HCT116 (cell line): ENCODE measurements around the gene BICRAL. TPM values are rescaled to one million over a fixed set of nuclear protein-coding genes. Genes with fewer than 3 reads are reported as not detected.
"Not testable (repeated sequence)": the region's sequence is repeated elsewhere in the genome, so short reads cannot be mapped to it uniquely, and the experiment has no call there.

Experiments used
- ATAC-seq: fragments of 200-7000 bp; cut with Tn5 transposase; 2 replicates; pipeline ENCODE4 v1.9.1; 2020; ENCODE audit warnings: mild to moderate bottlenecking, moderate library complexity
- BruUV-seq: library from RNA; stranded (reverse); fragments of 400-500 nt; replicated peaks from 2 replicates; lab custom pipeline; 2021; lab: Mats Ljungman, UMichigan
- CTCF ChIA-PET: fragments of 300-600 bp; sonication (Branson Sonifier 250); formaldehyde crosslinking; loops from one replicate; lab custom pipeline; 2021; ENCODE audit warnings: antibody characterized with exemption; lab: Charles Lee
- POLR2A ChIA-PET: fragments of 300-600, 350-600 bp; sonication (Branson Sonifier 250); formaldehyde crosslinking; loops from one replicate; lab custom pipeline; 2021; ENCODE audit warnings: antibody characterized with exemption; lab: Charles Lee
- RAD21 ChIA-PET, 2 experiments: fragments of 300-600 bp; sonication (Branson Sonifier 250); formaldehyde crosslinking; loops; one replicate each; lab custom pipeline; 2023; ENCODE audit warnings: low total read pairs in 2 of 2; ENCODE audit not compliant: uncharacterized antibody in 2 of 2, unreplicated experiment in 2 of 2, low non-redundant PET in 1 of 2; lab: Charles Lee
- DNase-seq: peaks from one replicate; pipeline ENCODE4 v3.0.0-alpha.2; 2010; ENCODE audit warnings: low read depth, low spot score
- H2AFZ ChIP-seq: fragments of 200-600 bp; shearing (Covaris generic), sonication (generic); 2 replicates; pipeline ENCODE4 v1.6.1; 2017; ENCODE audit warnings: low read depth, mixed run types, mixed read lengths, antibody characterized with exemption, low read length; ENCODE audit not compliant: poor library complexity, severe bottlenecking
- H3K27ac ChIP-seq: 2 replicates; pipeline ENCODE4 v1.5.1; 2012; ENCODE audit warnings: low read depth, low read length
- H3K27me3 ChIP-seq: fragments of 200-600 bp; sonication (generic); 2 replicates; pipeline ENCODE4 v1.6.1; 2016; ENCODE audit warnings: mixed run types, low read length, mixed read lengths; ENCODE audit not compliant: insufficient read depth
- H3K36me3 ChIP-seq, 2 experiments: fragments of 200-500 bp in 1 of 2; fragments of 200-600 bp in 1 of 2; sonication (Bioruptor generic) in 1 of 2; sonication (generic) in 1 of 2; 2 replicates each; pipeline versions ENCODE4 v1.5.1 to v1.6.1; 2014 to 2016; ENCODE audit warnings: low read length in 2 of 2, inconsistent platforms in 1 of 2, mixed read lengths in 1 of 2, mixed run types in 1 of 2; ENCODE audit not compliant: insufficient read depth in 2 of 2, control insufficient read depth in 1 of 2
- H3K4me1 ChIP-seq, 2 experiments: fragments of 200-600 bp in 1 of 2; sonication (generic) in 1 of 2; 2 replicates each; pipeline versions ENCODE4 v1.5.1 to v1.6.1; 2012 to 2017; ENCODE audit warnings: low read length in 2 of 2, inconsistent platforms in 1 of 2, mild to moderate bottlenecking in 1 of 2, mixed read lengths in 1 of 2, mixed run types in 1 of 2, moderate library complexity in 1 of 2; ENCODE audit not compliant: insufficient read depth in 2 of 2, control insufficient read depth in 1 of 2
- H3K4me2 ChIP-seq: fragments of 200-600 bp; sonication (generic); 2 replicates; pipeline ENCODE4 v1.6.1; 2017; ENCODE audit warnings: mixed run types, low read length, mixed read lengths
- H3K4me3 ChIP-seq, 2 experiments: fragments of 200-600 bp in 1 of 2; sonication (generic) in 1 of 2; replicated peaks in 1 of 2; 2 replicates each; pipeline ENCODE4 v1.5.1; 2011 to 2016; ENCODE audit warnings: low read length in 2 of 2, control low read depth in 1 of 2, low read depth in 1 of 2, mild to moderate bottlenecking in 1 of 2, mixed read lengths in 1 of 2, mixed run types in 1 of 2
- H3K79me2 ChIP-seq: fragments of 200-600 bp; sonication (generic); 2 replicates; pipeline ENCODE4 v1.6.1; 2017; ENCODE audit warnings: mild to moderate bottlenecking, mixed run types, low read length, moderate library complexity, mixed read lengths; ENCODE audit not compliant: insufficient read depth
- H3K9ac ChIP-seq: fragments of 200-600 bp; sonication (generic); 2 replicates; pipeline ENCODE4 v1.6.1; 2016; ENCODE audit warnings: low read length, mixed read lengths
- H3K9me2 ChIP-seq: fragments of 200-600 bp; sonication (generic), shearing (Covaris generic); 2 replicates; pipeline ENCODE4 v1.6.1; 2017; ENCODE audit warnings: mixed run types, mild to moderate bottlenecking, moderate library complexity; ENCODE audit not compliant: insufficient read depth
- H3K9me3 ChIP-seq, 2 experiments: fragments of 200-500 bp in 1 of 2; fragments of 200-600 bp in 1 of 2; sonication (Bioruptor generic) in 1 of 2; sonication (generic) in 1 of 2; 2 replicates each; pipeline ENCODE4 v1.6.1; 2014 to 2017; ENCODE audit warnings: low read length in 2 of 2, mixed read lengths in 2 of 2, inconsistent platforms in 1 of 2, low read depth in 1 of 2, mild to moderate bottlenecking in 1 of 2, mixed run types in 1 of 2, moderate library complexity in 1 of 2; ENCODE audit not compliant: control insufficient read depth in 1 of 2, insufficient read depth in 1 of 2
- H4K20me1 ChIP-seq: fragments of 200-600 bp; sonication (generic), shearing (Covaris generic); 2 replicates; pipeline ENCODE4 v1.6.1; 2017; ENCODE audit warnings: mixed run types, mild to moderate bottlenecking, moderate library complexity; ENCODE audit not compliant: insufficient read depth
- CTCF ChIP-seq, 3 experiments: fragments of 200-600 bp in 1 of 3; sonication (generic) in 1 of 3; IDR thresholded peaks in 2 of 3; conservative IDR thresholded peaks in 1 of 3; 2 replicates each; pipeline ENCODE4 v1.5.1; 2012 to 2017; ENCODE audit warnings: low read depth in 2 of 3, low read length in 2 of 3, antibody characterized with exemption in 1 of 3, borderline replicate concordance in 1 of 3, control low read depth in 1 of 3, mild to moderate bottlenecking in 1 of 3, mixed read lengths in 1 of 3, mixed run types in 1 of 3, moderate library complexity in 1 of 3; ENCODE audit not compliant: insufficient read depth in 1 of 3
- ELF1 ChIP-seq: IDR thresholded peaks from 2 replicates; pipeline ENCODE4 v1.6.1; 2012; ENCODE audit warnings: low read depth, borderline replicate concordance
- MAX ChIP-seq: IDR thresholded peaks from 2 replicates; pipeline ENCODE4 v1.6.1; 2012
- RAD21 ChIP-seq: IDR thresholded peaks from 2 replicates; pipeline ENCODE4 v1.6.1; 2012; ENCODE audit warnings: low read depth, mild to moderate bottlenecking
- REST ChIP-seq: IDR thresholded peaks from 2 replicates; pipeline ENCODE4 v1.6.1; 2012; ENCODE audit warnings: low read depth
- SRF ChIP-seq: IDR thresholded peaks from 2 replicates; pipeline ENCODE4 v1.6.1; 2012; ENCODE audit warnings: low read depth
- TCF7L2 ChIP-seq: IDR thresholded peaks from 2 replicates; pipeline ENCODE4 v1.7.0; 2011; ENCODE audit warnings: borderline replicate concordance, inconsistent platforms; ENCODE audit not compliant: insufficient read depth, insufficient read length; ENCODE audit errors: extremely low read depth
- intact Hi-C: fragments of 100-400 bp; cut with micrococcal nuclease; formaldehyde crosslinking; loops from 2 replicates; pipeline ENCODE4 v1.10.0; 2022
- total RNA-seq: library from RNA; stranded (reverse); gene quantifications from one replicate; pipeline ENCODE4 v1.2.1, GENCODE V29; 2021; ENCODE audit not compliant: unreplicated experiment

The BICRAL gene
- total RNA-seq, 1 experiment from 2014 or later: 14.9 TPM

GRCh38 chr6:42813906-42814444, 32.1 kb downstream of the BICRAL start:
- no peak overlapping the region for H3K27ac ChIP-seq
- H3K9me2 ChIP-seq: no peaks in the 10 kb centered on the region
- H3K79me2 ChIP-seq: no peaks in the 10 kb centered on the region
- intact Hi-C loops: no loop called here
- H4K20me1 ChIP-seq: no peaks in the 10 kb centered on the region
- no peaks in the 10 kb centered on the region for H3K9me3 ChIP-seq
- no peak overlapping the region for H2AFZ ChIP-seq
- ChIA-PET RAD21 (no interaction called here), POLR2A (no interaction called here), CTCF (no interaction called here)
- TF ChIP-seq SRF (no peak), ELF1 (no peak), REST (no peak), TCF7L2 (no peak), CTCF (IDR thresholded peaks at IDR 0.05 in 2 of 3, conservative IDR thresholded peaks at IDR 0.05 in 1 of 3; ENCODE audit: borderline replicate concordance in 1 of 3, insufficient read depth in 1 of 3, low read depth in 2 of 3, low read length in 2 of 3) (no peak), MAX (no peak), RAD21 (no peak)
- no peaks in the 10 kb centered on the region for H3K4me1 ChIP-seq
- H3K4me2 ChIP-seq: no peak overlapping the region
- ATAC-seq: no peak
- no peaks in the 10 kb centered on the region for H3K27me3 ChIP-seq
- no peak for DNase-seq
- H3K9ac ChIP-seq: no peak overlapping the region
- no peak overlapping the region for H3K4me3 ChIP-seq
- no TSS peak for BruUV-seq
- H3K36me3 ChIP-seq: no peaks in the 10 kb centered on the region

GRCh38 chr6:42815726-42816125, 33.9 kb downstream of the BICRAL start:
- intact Hi-C loops, DNase-seq, RAD21 ChIA-PET, CTCF ChIA-PET, H3K36me3 ChIP-seq, H4K20me1 ChIP-seq, H3K27me3 ChIP-seq, H3K9me2 ChIP-seq, H3K27ac ChIP-seq, H3K4me3 ChIP-seq, H2AFZ ChIP-seq, BruUV-seq, H3K9ac ChIP-seq, H3K9me3 ChIP-seq, H3K4me2 ChIP-seq, H3K79me2 ChIP-seq, ATAC-seq, H3K4me1 ChIP-seq, POLR2A ChIA-PET: not testable (repeated sequence)
